Measurements from ENCODE around the gene BHLHA15.

- no peak for TF ChIP-seq CTCF (IDR thresholded peaks at IDR 0.05; ENCODE audit: borderline replicate concordance, extremely low read depth, low read length, poor library complexity, severe bottlenecking)
- TF ChIP-seq EZH2 (IDR thresholded peaks at IDR 0.05; ENCODE audit: borderline replicate concordance, low read depth, low read length, severe bottlenecking): no peak
Measured at GRCh38 chr7:98223898-98224700, 12.9 kb downstream of the BHLHA15 start.
